SKM-1 treated with dmso at 0.1 percent for 144 hours (cell line): ENCODE results near the gene CPEB3.
"Not testable (repeated sequence)": the region's sequence is repeated elsewhere in the genome, so short reads cannot be mapped to it uniquely, and the experiment has no call there.

Source experiments
- DNase-seq: peaks from one replicate; lab custom pipeline; 2025; ENCODE audit not compliant: unreplicated experiment; lab: John Stamatoyannopoulos, UW

Gene CPEB3

DNA sequence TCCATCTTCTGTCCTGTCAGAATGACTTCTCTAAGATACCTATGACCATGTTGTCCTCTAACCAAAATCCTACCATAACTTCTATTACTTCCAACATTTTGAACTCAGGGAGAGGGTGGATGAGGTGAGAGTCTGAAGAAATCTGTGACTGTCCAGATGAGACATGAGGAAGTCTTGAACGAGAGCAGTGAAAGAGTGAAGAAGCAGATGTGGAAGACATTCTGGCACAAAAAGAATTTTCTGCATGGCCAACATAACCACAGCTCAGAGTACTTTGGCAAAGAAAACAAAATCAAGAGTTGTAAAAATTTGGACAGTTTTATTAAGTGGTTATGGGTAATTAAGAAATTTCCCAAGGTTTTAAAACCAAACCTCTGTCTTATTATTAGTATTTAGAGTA is 141.6 kb downstream of the CPEB3 start:
- no peak for DNase-seq

GRCh38 chr10:92146781-92147180 is 144.1 kb downstream of the CPEB3 start:
- no peak for DNase-seq

DNA sequence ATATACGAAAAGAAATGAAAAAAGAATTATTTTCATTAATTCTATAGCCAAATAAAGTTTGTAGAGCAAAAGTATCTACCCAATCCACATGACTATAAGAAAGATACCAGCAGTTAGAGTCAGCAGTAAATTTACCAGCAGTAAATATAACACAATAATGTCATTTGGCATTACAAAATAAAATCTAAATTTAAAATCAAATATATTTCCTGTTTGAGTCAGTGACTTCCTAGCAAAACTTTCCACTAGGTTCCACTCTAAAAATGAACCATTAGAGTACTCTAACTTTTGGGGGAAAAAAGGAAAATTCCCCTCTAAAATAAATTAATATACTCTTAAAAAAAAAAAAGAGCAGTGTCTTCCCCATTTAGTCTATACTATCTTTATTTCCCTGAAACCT is 144.8 kb downstream of the CPEB3 start:
- no peak for DNase-seq

- no peak for DNase-seq
Observed at GRCh38 chr10:92142949-92143348, 147.9 kb downstream of the CPEB3 start.

DNA sequence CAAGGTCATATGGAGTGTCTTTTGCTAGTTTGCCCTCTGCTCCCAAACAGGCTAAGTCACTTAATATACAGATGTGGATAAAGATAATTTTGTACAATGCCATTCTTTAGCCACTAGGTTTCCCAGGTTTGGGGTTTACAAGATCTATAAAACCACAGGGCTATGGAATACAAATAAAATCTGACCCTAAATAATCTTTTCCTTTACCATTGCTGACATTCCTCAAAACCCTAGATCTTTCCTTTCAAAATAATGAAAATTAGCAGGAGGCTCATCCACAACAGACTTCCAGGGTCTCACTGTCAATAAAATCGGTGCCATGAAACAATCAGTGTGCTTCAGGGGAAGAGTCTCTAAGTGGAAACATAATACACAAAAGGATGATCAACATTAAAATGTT is 148.4 kb downstream of the CPEB3 start:
- DNase-seq = no peak

DNA sequence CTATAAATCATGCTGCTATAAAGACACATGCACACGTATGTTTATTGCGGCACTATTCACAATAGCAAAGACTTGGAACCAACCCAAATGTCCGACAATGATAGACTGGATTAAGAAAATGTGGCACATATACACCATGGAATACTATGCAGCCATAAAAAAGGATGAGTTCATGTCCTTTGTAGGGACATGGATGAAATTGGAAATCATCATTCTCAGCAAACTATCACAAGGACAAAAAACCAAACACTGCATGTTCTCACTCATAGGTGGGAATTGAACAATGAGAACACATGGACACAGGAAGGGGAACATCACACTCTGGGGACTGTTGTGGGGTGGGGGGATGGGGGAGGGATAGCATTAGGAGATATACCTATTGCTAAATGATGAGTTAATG is 149.7 kb downstream of the CPEB3 start:
- not testable (repeated sequence) for DNase-seq

DNA sequence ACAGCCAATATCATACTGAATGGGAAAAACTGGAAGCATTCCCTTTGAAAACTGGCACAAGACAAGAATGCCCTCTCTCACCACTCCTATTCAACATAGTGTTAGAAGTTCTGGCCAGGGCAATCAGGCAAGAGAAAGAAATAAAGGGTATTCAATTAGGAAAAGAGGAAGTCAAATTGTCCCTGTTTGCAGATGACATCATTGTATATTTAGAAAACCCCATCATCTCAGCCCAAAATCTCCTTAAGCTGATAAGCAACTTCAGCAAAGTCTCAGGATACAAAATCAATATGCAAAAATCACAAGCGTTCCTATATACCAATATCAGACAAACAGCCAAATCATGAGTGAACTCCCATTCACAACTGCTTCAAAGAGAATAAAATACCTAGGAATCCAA is 156.8 kb downstream of the CPEB3 start:
- not testable (repeated sequence) for DNase-seq

- no peak for DNase-seq
Observed at GRCh38 chr10:92131275-92131820, 159.5 kb downstream of the CPEB3 start.

- DNase-seq = no peak
Observed at GRCh38 chr10:92130622-92131274, 160.1 kb downstream of the CPEB3 start.

DNA sequence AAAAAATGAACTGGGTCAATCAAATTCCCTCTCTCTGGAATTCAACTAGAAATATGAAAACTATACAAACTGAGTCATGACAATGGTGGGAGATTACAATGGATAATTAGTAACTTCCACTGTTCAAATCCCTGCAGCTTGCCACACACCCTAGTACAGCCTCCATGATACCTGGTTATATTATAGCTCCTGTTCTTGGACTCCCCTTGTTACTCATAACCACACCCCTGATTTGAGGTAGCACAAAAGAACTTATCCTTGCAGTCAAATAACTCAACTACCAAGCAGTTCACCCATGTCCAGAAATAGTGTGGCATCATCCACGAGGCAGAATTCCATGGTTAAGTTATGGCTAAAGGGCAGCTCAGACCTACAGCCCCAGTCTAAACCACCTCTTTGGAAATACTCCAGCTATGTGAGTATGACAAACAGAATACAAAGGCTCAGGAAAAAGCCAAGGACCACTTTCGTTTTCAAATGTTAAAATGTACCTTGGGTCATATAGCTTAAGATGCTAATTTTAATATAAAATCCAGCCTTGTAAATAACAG is 164.7 kb downstream of the CPEB3 start:
- no peak for DNase-seq

DNA sequence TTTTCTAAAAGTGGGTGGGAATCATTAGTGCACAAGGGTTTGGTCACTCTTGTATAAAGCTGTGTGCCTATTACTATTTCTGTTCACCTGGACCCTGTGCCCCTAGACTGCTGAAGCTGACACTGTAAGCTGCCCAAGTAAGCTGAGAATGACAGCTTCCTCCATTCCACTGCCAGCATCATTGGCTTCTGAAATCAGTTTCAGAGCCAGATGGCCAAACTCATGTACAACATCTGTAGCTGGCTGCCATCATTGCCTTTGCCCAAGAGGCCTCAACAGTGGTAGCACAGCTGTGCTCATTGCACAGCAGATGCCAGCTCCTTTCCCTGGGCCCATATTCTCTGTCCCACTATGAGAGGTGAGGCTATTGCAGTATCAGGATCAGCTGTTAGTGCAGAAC is 165.7 kb downstream of the CPEB3 start:
- DNase-seq = no peak

DNA sequence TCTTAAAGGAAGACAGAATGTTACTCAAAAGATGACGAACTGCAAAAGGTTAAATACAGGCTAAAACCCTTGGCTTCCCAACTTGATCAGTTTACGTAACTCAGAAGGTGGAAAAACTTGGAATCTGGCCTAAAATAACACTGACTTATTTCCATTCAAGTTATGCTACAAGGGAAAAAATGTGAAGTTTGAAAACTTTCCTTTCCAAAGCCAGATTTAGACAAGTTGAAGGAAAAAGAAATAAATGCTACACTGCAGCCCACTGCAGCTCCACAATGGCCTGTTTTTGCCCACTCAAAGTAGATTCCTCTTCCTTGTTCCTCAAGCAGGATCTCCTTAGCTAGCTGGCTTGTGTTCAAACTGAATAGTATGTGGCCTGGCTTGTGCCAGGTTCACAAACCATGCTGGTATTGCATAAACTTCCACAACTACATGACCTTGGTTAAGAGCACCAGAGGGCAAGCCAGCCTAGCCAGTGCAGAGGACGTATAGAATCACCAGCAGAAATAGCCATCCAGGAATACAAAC is 166.2 kb downstream of the CPEB3 start:
- no peak for DNase-seq

DNA sequence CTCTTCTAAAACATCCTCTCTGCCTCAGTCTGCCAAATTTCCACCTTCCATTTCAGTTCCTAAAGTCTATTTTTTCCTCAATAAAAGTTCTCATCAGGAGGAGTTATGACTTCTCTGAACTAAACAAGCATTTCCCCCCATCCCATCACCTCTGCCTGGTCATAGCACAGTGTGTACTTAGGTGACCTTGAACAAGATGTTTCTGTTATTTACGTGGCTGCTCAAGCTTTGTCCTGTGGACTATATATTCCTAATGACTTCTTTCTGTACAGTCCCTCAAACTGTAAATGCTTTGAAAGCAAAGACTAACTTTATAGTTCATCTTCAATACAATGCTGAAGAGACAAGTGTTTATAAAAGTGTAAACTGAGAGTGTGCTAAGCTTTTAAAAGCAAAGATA is 166.9 kb downstream of the CPEB3 start:
- DNase-seq = no peak

- no peak for DNase-seq
Observed at GRCh38 chr10:92122941-92123450, 167.9 kb downstream of the CPEB3 start.

GRCh38 chr10:92121686-92122492 is 169.0 kb downstream of the CPEB3 start:
- no peak for DNase-seq

DNA sequence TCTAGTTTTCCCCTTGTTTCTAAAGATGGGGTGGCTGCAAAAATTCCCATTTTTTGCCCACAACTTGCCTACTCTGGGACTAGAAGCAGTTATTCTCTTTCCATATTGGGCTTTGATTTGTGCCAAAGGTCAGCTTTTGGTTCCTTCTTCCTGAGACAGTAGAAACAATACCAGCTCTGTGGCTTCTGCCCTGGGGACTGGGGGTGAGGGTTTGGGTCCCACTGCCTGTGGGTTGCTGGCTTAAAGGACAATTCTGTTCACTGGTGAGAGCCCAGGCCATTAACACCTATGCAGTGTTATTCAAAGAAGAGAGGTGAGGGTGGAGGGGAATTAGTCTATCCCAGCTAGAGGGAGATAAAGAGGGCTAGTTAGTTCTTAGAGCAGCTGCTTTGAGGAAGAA is 171.5 kb downstream of the CPEB3 start:
- no peak for DNase-seq

GRCh38 chr10:92114917-92115316 is 176.0 kb downstream of the CPEB3 start:
- not testable (repeated sequence) for DNase-seq

DNA sequence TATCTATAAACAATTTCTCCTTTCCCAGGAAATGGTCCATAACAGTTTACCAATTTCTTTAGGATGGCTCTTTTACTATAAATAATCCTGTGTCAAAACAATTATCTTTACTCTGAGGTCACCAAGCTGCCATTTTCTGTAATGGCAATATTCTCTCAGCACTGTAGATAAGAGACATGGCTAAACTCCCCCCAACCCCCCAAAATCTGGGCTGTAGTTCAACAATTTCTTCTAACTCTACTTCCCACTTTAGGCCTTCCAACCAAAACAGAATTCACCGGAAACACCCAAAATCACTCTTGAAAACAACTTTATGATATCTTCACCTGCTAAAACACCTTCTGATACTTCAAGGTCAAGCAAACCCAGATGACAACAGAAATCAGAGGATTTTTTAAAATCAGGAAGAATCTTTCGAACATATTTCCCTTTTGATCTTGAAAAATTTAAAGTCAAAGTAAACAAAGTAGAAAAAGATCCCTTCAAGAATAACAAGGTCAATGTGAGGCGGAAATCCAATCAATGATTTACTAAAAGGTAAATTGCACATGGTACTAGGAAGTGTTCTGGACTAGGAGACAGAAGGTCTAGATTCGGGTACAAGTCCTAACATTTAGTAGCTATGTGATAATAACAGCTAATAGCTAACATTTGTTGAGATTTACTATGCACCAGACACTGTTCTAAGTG is 176.8 kb downstream of the CPEB3 start:
- no peak for DNase-seq

DNA sequence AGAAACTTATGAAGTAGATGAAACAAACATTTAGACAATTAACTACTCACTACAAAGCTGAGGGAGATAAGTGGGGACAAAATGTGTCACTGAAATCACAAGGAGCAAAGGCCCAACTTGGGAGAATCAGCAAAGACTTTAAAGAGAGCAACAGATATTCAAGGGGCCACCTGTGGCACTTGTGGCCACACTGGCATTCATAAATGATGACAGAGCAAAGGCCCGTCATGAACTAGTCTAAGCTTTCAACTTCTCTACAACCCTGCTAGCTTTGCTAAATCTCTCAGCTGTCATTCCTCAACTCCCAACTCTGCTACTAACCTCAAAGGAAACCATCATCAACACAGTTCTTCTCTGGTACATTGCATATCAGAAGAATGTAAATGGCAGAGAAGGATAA is 178.4 kb downstream of the CPEB3 start:
- DNase-seq = no peak

DNA sequence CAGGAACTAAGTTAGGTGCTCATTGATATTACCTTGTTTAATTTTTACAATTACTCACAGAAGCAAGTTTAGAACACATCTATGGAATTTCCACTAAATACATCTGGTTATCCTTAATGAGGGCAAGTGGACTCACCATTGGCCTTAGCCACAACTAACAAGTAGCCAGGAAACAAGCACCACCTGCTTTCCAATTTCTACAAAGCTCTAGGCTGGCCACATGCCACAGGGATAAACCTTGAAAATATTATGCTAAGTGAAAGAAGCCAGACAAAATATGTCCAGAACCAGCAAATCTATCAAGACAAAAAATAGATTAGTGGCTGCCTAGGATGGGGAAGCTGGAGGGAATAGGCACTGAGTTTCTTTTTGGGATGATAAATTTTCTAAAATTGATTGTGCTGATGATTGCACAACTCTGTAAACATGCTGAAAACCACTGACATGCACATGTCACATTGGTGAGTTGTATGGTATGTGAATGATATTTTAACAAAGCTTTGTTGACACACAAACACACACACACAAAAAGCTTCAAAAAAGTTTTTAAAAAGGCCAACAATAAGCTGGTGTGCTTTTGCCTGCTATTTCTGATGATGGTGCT is 179.4 kb downstream of the CPEB3 start:
- DNase-seq = no peak
